ENCODE measurements around the gene RSRC1. TPM values are rescaled to one million over a fixed set of nuclear protein-coding genes. Genes with fewer than 3 reads are reported as not detected.
"Not testable (repeated sequence)": the region's sequence is repeated elsewhere in the genome, so short reads cannot be mapped to it uniquely, and the experiment has no call there.

RSRC1 gene
- polyA plus RNA-seq, 4 donors = 9.4 to 24.4 (median 11.6) TPM

- FAIRE-seq = no peak
- DNase-seq = no peak
- Histone ChIP-seq H3K4me3 (ENCODE audit: low read depth in 1 of 3, low read length in 3 of 3) (no peak overlapping the region), H3K4me1 (ENCODE audit: control insufficient read depth in 3 of 3, insufficient read depth in 2 of 3, low read depth in 1 of 3, low read length in 2 of 3) (no peaks in the 10 kb centered on the region), H3K27me3 (ENCODE audit: control insufficient read depth in 3 of 3, insufficient read depth in 3 of 3, low read length in 3 of 3) (no peaks in the 10 kb centered on the region), H3K36me3 (ENCODE audit: control insufficient read depth in 3 of 3, insufficient read depth in 2 of 3, low read depth in 1 of 3, low read length in 3 of 3) (no peaks in the 10 kb centered on the region), H3K27ac (ENCODE audit: low read depth in 1 of 3, low read length in 2 of 3) (no peak overlapping the region), H3K9me3 (ENCODE audit: control insufficient read depth in 2 of 2, insufficient read depth in 1 of 2, low read depth in 1 of 2, low read length in 1 of 2) (no peaks in the 10 kb centered on the region)
- 91 to 93% (median 93%) methylated on average over 7 of the region's 7 CpGs for WGBS, 3 donors
These were observed 373.9 kb downstream of the RSRC1 start for GRCh38 chr3:158483701-158484235.

GRCh38 chr3:158486200-158486599 is 376.3 kb downstream of the RSRC1 start:
- Histone ChIP-seq H3K4me3 (ENCODE audit: low read depth in 1 of 3, low read length in 3 of 3) (no peak overlapping the region), H3K36me3 (ENCODE audit: control insufficient read depth in 3 of 3, insufficient read depth in 2 of 3, low read depth in 1 of 3, low read length in 3 of 3) (no peaks in the 10 kb centered on the region), H3K9me3 (ENCODE audit: control insufficient read depth in 2 of 2, insufficient read depth in 1 of 2, low read depth in 1 of 2, low read length in 1 of 2) (no peaks in the 10 kb centered on the region), H3K4me1 (ENCODE audit: control insufficient read depth in 3 of 3, insufficient read depth in 2 of 3, low read depth in 1 of 3, low read length in 2 of 3) (no peaks in the 10 kb centered on the region), H3K27ac (ENCODE audit: low read depth in 1 of 3, low read length in 2 of 3) (no peak overlapping the region), H3K27me3 (ENCODE audit: control insufficient read depth in 3 of 3, insufficient read depth in 3 of 3, low read length in 3 of 3) (no peaks in the 10 kb centered on the region)
- no peak for FAIRE-seq
- DNase-seq = no peak

- DNase-seq (peak; percentile 10 to 77), FAIRE-seq (no peak)
- H3K36me3 ChIP-seq (ENCODE audit: control insufficient read depth in 3 of 3, insufficient read depth in 2 of 3, low read depth in 1 of 3, low read length in 3 of 3) = no peaks in the 10 kb centered on the region
- peaks cover 0 to 3% of the 10 kb centered on the region in 2 donors for H3K9me3 ChIP-seq (ENCODE audit: control insufficient read depth in 2 of 2, insufficient read depth in 1 of 2, low read depth in 1 of 2, low read length in 1 of 2)
- H3K4me1 ChIP-seq (ENCODE audit: control insufficient read depth in 3 of 3, insufficient read depth in 2 of 3, low read depth in 1 of 3, low read length in 2 of 3) = no peaks in the 10 kb centered on the region
- WGBS, 3 donors = 26 to 46% (median 45%) methylated on average over 2 of the region's 2 CpGs
- no peaks in the 10 kb centered on the region for H3K27me3 ChIP-seq (ENCODE audit: control insufficient read depth in 3 of 3, insufficient read depth in 3 of 3, low read length in 3 of 3)
- H3K27ac ChIP-seq (ENCODE audit: low read depth in 1 of 3, low read length in 2 of 3) = no peak overlapping the region
- H3K4me3 ChIP-seq (ENCODE audit: low read depth in 1 of 3, low read length in 3 of 3) = no peak overlapping the region
These were observed 378.8 kb downstream of the RSRC1 start for GRCh38 chr3:158488670-158489069.

- H3K4me3 ChIP-seq (ENCODE audit: low read depth in 1 of 3, low read length in 3 of 3) = no peak overlapping the region
- peaks cover 0 to 3% of the 10 kb centered on the region in 2 donors for H3K9me3 ChIP-seq (ENCODE audit: control insufficient read depth in 2 of 2, insufficient read depth in 1 of 2, low read depth in 1 of 2, low read length in 1 of 2)
- FAIRE-seq (no peak), DNase-seq (no peak)
- H3K4me1 ChIP-seq (ENCODE audit: control insufficient read depth in 3 of 3, insufficient read depth in 2 of 3, low read depth in 1 of 3, low read length in 2 of 3) = no peaks in the 10 kb centered on the region
- H3K36me3 ChIP-seq (ENCODE audit: control insufficient read depth in 3 of 3, insufficient read depth in 2 of 3, low read depth in 1 of 3, low read length in 3 of 3) = no peaks in the 10 kb centered on the region
- H3K27ac ChIP-seq (ENCODE audit: low read depth in 1 of 3, low read length in 2 of 3) = no peak overlapping the region
- no peaks in the 10 kb centered on the region for H3K27me3 ChIP-seq (ENCODE audit: control insufficient read depth in 3 of 3, insufficient read depth in 3 of 3, low read length in 3 of 3)
These were observed 379.3 kb downstream of the RSRC1 start for GRCh38 chr3:158489181-158489580.

- H3K4me1 ChIP-seq (ENCODE audit: control insufficient read depth in 3 of 3, insufficient read depth in 2 of 3, low read depth in 1 of 3, low read length in 2 of 3) = no peaks in the 10 kb centered on the region
- no peak for FAIRE-seq
- DNase-seq = no peak
- H3K4me3 ChIP-seq (ENCODE audit: low read depth in 1 of 3, low read length in 3 of 3) = no peak overlapping the region
- no peaks in the 10 kb centered on the region for H3K27me3 ChIP-seq (ENCODE audit: control insufficient read depth in 3 of 3, insufficient read depth in 3 of 3, low read length in 3 of 3)
- H3K36me3 ChIP-seq (ENCODE audit: control insufficient read depth in 3 of 3, insufficient read depth in 2 of 3, low read depth in 1 of 3, low read length in 3 of 3) = no peaks in the 10 kb centered on the region
- no peak overlapping the region for H3K27ac ChIP-seq (ENCODE audit: low read depth in 1 of 3, low read length in 2 of 3)
- peaks cover 0 to 3% of the 10 kb centered on the region in 2 donors for H3K9me3 ChIP-seq (ENCODE audit: control insufficient read depth in 2 of 2, insufficient read depth in 1 of 2, low read depth in 1 of 2, low read length in 1 of 2)
- 93 to 95% (median 95%) methylated on average over 2 of the region's 2 CpGs for WGBS, 3 donors
These were observed 382.1 kb downstream of the RSRC1 start for GRCh38 chr3:158491968-158492367.

GRCh38 chr3:158492685-158493084 is 382.8 kb downstream of the RSRC1 start:
- peaks cover 0 to 3% of the 10 kb centered on the region in 2 donors for H3K9me3 ChIP-seq (ENCODE audit: control insufficient read depth in 2 of 2, insufficient read depth in 1 of 2, low read depth in 1 of 2, low read length in 1 of 2)
- DNase-seq (no peak), FAIRE-seq (no peak)
- H3K4me3 ChIP-seq (ENCODE audit: low read depth in 1 of 3, low read length in 3 of 3) = no peak overlapping the region
- WGBS, 3 donors = 53 to 64% (median 59%) methylated on average over 3 of the region's 3 CpGs
- H3K4me1 ChIP-seq (ENCODE audit: control insufficient read depth in 3 of 3, insufficient read depth in 2 of 3, low read depth in 1 of 3, low read length in 2 of 3) = no peaks in the 10 kb centered on the region
- H3K27me3 ChIP-seq (ENCODE audit: control insufficient read depth in 3 of 3, insufficient read depth in 3 of 3, low read length in 3 of 3) = no peaks in the 10 kb centered on the region
- H3K27ac ChIP-seq (ENCODE audit: low read depth in 1 of 3, low read length in 2 of 3) = no peak overlapping the region
- H3K36me3 ChIP-seq (ENCODE audit: control insufficient read depth in 3 of 3, insufficient read depth in 2 of 3, low read depth in 1 of 3, low read length in 3 of 3) = no peaks in the 10 kb centered on the region

- no peak for FAIRE-seq
- DNase-seq = no peak
These were observed 384.0 kb downstream of the RSRC1 start for GRCh38 chr3:158493931-158494330.

GRCh38 chr3:158494673-158495072 is 384.8 kb downstream of the RSRC1 start:
- H3K4me1 ChIP-seq (ENCODE audit: control insufficient read depth in 3 of 3, insufficient read depth in 2 of 3, low read depth in 1 of 3, low read length in 2 of 3) = no peaks in the 10 kb centered on the region
- 58 to 94% (median 91%) methylated on average over 5 of the region's 5 CpGs for WGBS, 3 donors
- FAIRE-seq (no peak), DNase-seq (no peak)
- H3K9me3 ChIP-seq (ENCODE audit: control insufficient read depth in 2 of 2, insufficient read depth in 1 of 2, low read depth in 1 of 2, low read length in 1 of 2) = peaks cover 0 to 10% of the 10 kb centered on the region in 2 donors
- H3K27ac ChIP-seq (ENCODE audit: low read depth in 1 of 3, low read length in 2 of 3) = no peak overlapping the region
- H3K4me3 ChIP-seq (ENCODE audit: low read depth in 1 of 3, low read length in 3 of 3) = no peak overlapping the region
- no peaks in the 10 kb centered on the region for H3K36me3 ChIP-seq (ENCODE audit: control insufficient read depth in 3 of 3, insufficient read depth in 2 of 3, low read depth in 1 of 3, low read length in 3 of 3)
- no peaks in the 10 kb centered on the region for H3K27me3 ChIP-seq (ENCODE audit: control insufficient read depth in 3 of 3, insufficient read depth in 3 of 3, low read length in 3 of 3)

More at GRCh38 chr3:158493931-158494330, 384.0 kb downstream of the RSRC1 start:
- Histone ChIP-seq H3K27ac (ENCODE audit: low read depth in 1 of 3, low read length in 2 of 3) (no peak overlapping the region), H3K4me3 (ENCODE audit: low read depth in 1 of 3, low read length in 3 of 3) (no peak overlapping the region), H3K27me3 (ENCODE audit: control insufficient read depth in 3 of 3, insufficient read depth in 3 of 3, low read length in 3 of 3) (no peaks in the 10 kb centered on the region), H3K36me3 (ENCODE audit: control insufficient read depth in 3 of 3, insufficient read depth in 2 of 3, low read depth in 1 of 3, low read length in 3 of 3) (no peaks in the 10 kb centered on the region), H3K9me3 (ENCODE audit: control insufficient read depth in 2 of 2, insufficient read depth in 1 of 2, low read depth in 1 of 2, low read length in 1 of 2) (peaks cover 0 to 6% of the 10 kb centered on the region in 2 donors), H3K4me1 (ENCODE audit: control insufficient read depth in 3 of 3, insufficient read depth in 2 of 3, low read depth in 1 of 3, low read length in 2 of 3) (no peaks in the 10 kb centered on the region)
- WGBS, 3 donors = 78 to 94% (median 89%) methylated on average over 1 of the region's 1 CpG

- H3K27me3 ChIP-seq (ENCODE audit: control insufficient read depth in 3 of 3, insufficient read depth in 3 of 3, low read length in 3 of 3) = not testable (repeated sequence)
- WGBS, 3 donors = 79 to 95% (median 84%) methylated on average over 4 of the region's 4 CpGs
These were observed 385.6 kb downstream of the RSRC1 start for GRCh38 chr3:158495398-158495902.

More at GRCh38 chr3:158495398-158495902, 385.6 kb downstream of the RSRC1 start:
- H3K4me1 ChIP-seq (ENCODE audit: control insufficient read depth in 3 of 3, insufficient read depth in 2 of 3, low read depth in 1 of 3, low read length in 2 of 3); FAIRE-seq; H3K27ac ChIP-seq (ENCODE audit: low read depth in 1 of 3, low read length in 2 of 3); H3K36me3 ChIP-seq (ENCODE audit: control insufficient read depth in 3 of 3, insufficient read depth in 2 of 3, low read depth in 1 of 3, low read length in 3 of 3); H3K4me3 ChIP-seq (ENCODE audit: low read depth in 1 of 3, low read length in 3 of 3); DNase-seq: not testable (repeated sequence)
- H3K9me3 ChIP-seq (ENCODE audit: control insufficient read depth in 2 of 2, insufficient read depth in 1 of 2, low read depth in 1 of 2, low read length in 1 of 2) = peaks cover 0 to 11% of the 10 kb centered on the region in 2 donors
